Activated CD4-positive, CD25-positive, alpha-beta regulatory T cell treated with anti-CD3 and anti-CD28 coated beads, Interleukin-2, amount 50 U/mL, for 72 hours (primary cell): ENCODE measurements around the gene RCCD1.
"Not testable (repeated sequence)": the region's sequence is repeated elsewhere in the genome, so short reads cannot be mapped to it uniquely, and the experiment has no call there.

Source experiments
- DNase-seq: peaks from one replicate; pipeline ENCODE4 v3.0.0; 2021

RCCD1 gene

GRCh38 chr15:90954712-90955623, at the start of gene RCCD1:
TSS of gene RCCD1 (plus strand) at chr15:90954884. CDS start at chr15:90956735, 1,851 bp downstream.
- peak; percentile 88 for DNase-seq

DNA sequence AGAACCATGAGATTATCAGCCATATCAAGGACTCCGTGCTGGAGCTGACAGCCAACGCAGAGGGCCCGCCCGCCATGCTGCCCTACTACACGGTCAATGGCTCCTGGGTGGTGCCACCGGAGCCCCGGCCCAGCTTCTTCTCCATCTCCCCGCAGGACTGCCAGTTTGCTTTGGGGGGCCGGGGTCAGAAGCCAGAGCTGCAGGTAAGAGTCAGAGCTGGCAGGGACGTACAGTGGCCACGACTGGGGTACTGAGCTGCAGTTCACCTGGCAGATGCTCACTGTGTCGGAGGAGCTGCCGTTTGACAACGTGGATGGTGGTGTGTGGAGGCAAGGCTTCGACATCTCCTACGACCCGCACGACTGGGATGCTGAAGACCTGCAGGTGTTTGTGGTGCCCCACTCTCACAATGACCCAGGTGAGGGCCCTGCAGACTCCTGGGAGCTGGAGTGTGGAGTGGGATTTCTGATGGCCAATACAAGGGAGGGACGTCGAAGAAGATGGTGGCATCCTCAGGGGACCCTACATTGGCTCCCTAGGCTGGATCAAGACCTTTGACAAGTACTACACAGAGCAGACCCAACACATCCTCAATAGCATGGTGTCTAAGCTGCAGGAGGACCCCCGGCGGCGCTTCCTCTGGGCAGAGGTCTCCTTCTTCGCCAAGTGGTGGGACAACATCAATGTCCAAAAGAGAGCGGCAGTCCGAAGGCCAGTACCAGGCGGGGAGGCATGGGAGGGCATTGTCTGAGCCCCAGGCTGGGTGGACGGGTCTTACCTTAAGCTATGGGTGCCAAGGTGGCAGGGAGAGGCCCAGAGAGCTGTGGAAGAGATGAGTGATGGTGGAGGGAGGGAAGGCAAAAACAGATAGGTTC, 49.1 kb upstream of the RCCD1 start:
- DNase-seq, result no peak

DNA sequence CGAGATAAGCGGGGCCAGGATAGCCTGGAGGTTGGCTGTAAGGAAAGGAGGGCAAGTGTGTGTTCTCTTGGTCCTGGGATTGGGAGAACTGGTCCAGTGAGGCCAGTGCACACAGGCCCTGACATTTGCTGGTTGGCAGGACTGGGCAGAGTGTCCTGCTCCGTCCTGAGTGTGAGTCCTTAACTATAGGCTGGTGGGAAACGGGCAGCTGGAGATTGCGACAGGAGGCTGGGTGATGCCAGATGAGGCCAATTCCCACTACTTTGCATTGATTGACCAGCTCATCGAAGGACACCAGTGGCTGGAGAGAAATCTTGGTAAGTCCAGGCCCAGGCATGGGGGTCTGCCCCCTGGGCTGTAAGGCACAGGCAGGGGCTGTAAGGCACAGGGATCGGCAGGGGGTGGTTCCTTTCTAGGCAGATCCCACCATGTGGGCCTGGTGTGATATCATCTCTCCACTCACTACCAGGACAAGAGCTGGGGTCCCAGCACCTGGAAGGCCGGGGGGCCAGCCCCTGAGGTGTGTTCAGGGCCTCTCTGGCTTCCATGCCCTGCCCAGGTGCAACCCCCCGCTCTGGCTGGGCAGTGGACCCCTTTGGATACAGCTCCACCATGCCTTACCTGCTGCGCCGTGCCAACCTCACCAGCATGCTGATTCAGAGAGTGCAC, 48.4 kb upstream of the RCCD1 start:
- DNase-seq, result no peak

DNA sequence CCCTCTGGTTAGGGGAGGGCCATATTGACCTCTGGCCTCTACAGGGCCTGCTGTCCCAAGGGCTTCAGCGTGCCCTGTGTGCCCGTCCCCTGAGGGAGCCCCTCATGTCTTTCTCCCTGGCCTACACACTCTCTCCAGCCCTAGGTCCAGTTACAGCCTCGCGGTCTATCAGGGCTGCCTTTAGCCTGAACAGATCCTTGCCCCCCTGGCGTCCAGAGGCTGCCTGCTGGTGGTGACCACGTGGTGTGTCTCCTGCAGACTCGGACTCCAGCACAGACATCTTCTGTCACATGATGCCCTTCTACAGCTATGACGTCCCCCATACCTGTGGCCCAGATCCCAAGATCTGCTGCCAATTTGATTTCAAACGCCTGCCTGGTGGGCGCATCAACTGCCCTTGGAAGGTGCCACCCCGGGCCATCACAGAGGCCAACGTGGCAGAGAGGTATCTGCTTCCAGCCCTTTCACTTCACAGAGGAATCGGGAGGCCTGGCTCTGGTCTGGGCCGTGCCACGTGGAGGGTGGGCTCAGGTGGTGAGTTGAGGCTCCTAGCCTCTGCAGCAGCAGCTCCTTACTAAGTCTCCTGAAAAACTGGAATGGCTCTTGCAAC, 47.5 kb upstream of the RCCD1 start:
- DNase-seq, result no peak

DNA sequence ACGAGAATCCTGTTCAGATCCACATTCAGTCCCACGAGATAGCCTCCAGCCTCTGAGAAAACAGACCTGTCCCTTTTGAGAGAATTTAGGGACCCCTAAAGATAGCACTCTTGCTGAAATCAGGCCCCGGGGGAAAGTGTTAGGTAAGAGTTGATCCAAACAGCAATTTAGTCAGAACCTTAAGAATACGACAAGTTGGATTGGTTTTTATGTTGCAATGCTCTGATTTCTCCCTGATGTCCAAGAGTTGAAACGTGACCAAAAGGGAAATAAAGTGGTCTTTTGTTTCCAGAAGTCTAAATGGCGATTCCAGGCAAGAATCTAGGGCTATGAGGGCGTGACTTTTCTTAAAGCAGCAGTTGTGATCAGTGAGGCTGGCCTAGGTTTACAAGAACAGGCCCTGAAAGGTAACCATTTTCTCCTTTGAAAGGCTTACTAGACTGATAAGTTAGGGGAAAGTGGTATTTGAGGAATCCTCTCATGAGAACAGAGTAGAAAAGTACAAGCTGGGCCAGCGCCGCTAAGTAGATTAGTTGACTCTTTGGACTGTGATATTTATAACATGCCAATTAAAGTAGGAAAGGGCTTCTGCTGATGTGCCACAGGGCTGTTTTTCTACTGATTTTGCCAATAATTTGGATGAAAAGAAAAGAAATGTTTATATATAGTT, 46.7 kb upstream of the RCCD1 start:
- no peak for DNase-seq

GRCh38 chr15:90909449-90909848, 45.2 kb upstream of the RCCD1 start:
- not testable (repeated sequence) for DNase-seq

GRCh38 chr15:90909976-90910375, 44.7 kb upstream of the RCCD1 start:
- DNase-seq, result no peak

DNA sequence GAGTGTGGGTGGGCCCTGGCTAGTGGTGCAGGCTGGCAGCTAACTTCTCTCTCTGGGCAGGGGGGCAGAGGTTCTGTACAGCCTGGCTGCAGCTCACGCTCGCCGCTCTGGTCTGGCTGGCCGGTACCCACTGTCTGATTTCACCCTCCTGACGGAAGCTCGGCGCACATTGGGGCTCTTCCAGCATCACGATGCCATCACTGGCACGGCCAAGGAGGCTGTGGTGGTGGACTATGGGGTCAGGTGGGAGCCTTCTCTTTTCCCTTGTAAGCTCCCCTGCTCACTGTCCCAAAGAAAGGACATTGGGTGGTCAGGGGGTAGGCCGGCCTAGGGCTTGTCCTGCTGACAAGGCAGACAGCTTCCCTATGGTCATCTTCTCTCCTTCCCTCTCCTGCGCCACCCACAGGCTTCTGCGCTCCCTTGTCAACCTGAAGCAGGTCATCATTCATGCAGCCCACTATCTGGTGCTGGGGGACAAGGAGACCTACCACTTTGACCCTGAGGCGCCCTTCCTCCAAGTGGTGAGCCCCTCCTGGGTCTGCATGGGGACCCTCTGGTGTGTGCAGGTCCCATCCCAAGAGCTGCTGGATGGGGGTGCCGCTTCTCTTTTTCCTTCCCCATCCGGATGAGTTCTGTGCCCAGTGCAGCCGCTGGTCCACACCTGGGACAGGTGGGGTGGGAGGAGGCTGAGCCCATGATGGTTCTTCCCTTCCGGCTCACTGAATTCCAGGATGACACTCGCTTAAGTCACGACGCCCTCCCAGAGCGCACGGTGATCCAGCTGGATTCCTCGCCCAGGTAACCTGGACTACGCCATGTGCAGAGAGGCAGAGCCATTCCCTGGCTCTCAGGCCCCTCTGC, 44.0 kb upstream of the RCCD1 start:
- DNase-seq, result no peak

- no peak for DNase-seq
Observed at GRCh38 chr15:90911302-90911623, 43.4 kb upstream of the RCCD1 start.

DNA sequence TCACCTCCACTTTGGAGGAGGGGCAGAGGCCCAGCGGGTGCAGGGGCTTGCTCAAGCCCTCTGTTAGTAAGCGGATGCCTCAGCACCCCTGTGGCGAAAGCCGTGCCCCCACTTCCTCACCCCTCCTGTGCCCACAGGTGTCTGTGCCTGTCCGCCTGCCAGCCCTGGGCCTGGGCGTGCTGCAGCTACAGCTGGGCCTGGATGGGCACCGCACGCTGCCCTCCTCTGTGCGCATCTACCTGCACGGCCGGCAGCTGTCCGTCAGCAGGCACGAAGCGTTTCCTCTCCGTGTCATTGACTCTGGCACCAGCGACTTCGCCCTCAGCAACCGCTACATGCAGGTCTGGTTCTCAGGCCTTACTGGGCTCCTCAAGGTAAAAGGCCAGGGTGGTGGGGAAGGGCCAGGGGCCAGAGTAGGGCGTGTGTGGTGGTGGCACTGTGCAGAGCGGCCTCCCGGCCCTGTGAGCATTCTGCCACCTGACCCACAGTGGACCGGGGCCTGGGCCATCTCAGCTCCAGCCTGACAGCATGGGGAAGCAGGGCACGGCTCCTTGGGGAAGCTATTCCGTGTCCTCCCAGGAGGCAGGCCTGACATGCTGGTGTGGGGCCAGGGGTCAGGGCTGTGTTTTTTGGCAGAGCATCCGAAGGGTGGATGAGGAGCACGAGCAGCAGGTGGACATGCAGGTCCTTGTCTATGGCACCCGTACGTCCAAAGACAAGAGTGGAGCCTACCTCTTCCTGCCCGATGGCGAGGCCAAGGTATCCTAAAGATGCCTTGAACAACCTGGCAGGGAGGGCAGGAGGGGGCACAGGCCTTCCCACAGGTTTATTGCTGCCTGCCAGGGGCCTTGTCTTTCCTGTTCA, 42.5 kb upstream of the RCCD1 start:
- no peak for DNase-seq

- DNase-seq, result no peak
Observed at GRCh38 chr15:90912770-90913075, 42.0 kb upstream of the RCCD1 start.

GRCh38 chr15:90913398-90913944, 41.2 kb upstream of the RCCD1 start:
- DNase-seq, result no peak

DNA sequence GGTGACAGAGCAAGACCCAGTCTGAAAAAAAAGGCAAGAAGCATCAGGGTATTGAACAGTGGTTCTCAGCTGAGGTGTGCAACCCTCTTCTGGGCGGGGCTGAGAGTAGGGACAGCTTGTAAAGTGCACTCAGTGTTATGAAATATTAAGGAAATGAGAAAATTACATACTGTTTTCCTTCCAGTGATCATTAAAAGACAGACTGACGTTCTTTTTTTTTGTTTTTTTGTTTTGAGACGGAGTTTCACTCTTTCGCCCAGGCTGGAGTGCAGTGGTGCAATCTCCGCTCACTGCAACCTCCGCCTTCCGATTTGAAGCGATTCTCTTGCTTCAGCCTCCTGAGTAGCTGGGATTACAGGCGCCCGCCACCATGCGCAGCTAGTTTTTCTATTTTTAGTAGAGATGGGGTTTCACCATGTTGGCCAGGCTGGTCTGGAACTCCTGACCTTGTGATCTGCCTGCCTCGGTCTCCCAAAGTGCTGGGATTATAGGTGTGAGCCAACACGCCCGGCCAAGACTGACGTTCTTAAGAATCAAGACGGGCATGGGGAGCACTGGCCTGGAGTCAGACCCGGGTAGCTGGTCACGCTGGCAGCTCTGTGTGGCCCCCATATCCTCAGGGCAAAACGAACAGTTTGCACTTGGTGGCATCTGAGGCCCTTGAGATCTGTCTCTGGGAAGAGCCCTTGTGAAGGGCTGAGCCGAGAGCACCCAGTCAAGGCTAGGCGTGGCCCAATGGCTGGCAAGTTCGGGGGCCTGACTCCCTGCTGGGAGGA, 40.2 kb upstream of the RCCD1 start:
- no peak for DNase-seq

GRCh38 chr15:90915216-90915807, 39.4 kb upstream of the RCCD1 start:
- no peak for DNase-seq

DNA sequence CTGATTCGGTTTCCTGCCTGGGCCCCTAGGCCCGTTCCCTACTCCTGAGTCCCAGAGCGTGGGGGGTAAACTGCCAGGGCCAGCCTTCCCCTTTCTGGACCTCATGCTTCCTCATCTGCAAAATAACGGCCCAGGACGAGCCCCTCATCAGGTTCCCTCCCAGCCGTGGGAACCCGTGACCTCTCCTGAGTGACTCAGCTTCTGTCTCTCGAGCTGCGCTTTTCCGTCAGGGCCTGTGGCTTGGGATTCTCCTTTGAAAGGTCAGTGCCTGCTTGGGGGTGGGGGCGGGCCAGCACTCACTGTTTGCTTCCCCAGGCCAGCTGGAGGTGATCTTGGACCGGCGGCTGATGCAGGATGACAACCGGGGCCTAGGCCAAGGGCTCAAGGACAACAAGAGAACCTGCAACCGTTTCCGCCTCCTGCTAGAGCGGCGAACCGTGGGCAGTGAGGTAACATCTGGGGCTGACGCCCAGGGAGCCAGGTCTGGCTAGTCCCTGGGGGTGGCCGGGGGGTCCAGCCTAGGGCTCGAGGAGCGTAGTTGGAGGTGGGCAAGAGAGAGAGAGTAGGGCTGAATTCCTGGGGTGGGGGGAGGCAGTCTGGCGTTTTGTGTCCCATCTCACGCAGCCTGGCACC, 38.8 kb upstream of the RCCD1 start:
- no peak for DNase-seq

DNA sequence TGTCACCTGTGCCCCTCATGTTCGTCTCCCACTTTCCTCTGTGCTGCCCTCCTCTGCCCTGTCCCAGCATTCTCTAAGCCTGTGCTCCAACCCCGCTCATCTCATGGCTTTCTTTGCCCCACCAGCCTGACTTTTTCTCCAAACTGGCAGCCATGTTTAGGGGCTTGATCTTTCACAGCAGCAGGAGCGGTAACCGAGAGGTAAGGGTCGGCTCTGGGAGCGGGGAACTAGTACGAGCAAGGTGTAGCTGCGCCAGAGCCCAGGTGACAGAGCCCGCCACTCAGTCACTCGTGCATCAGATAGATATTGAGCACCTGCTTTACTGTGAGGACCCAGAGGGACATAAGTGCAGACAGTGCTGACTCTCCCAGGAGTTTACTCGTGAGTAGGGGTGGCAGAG, 38.2 kb upstream of the RCCD1 start:
- DNase-seq, result no peak

DNA sequence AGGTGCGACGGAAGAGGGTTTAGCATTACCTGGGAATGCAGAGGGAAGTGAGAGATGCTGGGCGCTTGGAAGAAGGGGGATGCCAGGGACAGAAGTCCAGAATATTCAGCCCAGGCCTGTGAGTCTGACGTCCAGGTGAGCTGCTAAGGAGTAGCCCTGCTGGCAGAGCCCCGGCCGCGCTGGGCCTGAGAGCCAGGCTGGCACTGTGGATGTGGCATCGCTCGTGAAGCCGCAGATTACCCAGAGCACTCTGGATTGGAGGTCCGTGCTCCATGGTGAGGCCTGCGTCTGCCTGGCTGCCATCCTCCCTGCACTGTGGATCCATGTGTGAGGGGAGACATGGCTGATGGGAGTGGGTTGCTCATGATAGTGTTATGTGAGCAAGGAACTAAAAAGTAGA, 37.1 kb upstream of the RCCD1 start:
- no peak for DNase-seq

- no peak for DNase-seq
Observed at GRCh38 chr15:90918034-90918788, 36.5 kb upstream of the RCCD1 start.
